ENCODE data around the gene UBAP2L.
"Not testable (repeated sequence)": the region's sequence is repeated elsewhere in the genome, so short reads cannot be mapped to it uniquely, and the experiment has no call there.

Gene UBAP2L

DNA sequence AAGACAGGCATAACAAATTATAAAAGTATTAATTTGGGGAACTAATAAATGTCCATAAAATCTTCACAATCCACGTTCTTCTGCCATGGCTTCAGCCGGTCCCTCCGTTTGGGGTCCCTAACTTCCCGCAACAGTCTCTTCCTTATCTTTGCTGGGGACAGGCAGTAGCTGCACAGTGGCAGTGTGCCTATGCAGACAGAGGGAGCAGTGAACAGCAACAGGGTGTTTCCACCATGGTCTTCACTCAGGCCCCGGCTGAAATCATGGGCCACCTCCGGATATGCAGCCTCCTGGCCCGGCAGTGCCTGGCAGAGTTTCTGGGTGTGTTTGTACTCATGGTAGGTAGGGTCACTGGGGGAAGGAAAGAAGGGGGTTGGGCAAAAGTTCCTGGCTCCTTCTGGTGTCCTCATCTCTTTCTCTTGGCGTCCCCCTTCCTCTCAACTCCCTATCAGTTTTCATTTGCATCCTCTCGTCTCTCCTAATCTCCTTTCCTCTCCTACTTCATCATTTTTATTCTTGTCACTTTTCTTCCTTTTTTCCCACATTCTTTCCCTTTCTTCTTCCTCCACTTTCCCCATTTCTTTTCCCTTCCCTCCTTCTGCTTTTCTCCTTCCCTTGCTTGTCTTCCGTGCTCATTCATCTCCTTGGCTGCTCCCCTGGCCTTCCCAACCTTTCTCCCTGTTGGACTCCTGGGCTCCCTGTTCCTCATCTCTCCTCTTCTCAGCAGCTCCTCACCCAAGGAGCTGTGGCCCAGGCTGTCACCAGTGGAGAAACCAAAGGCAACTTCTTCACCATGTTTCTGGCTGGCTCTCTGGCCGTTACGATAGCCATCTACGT lies 91.7 kb downstream of the UBAP2L start:
- not testable (repeated sequence) for DNase-seq (ENCODE audit: low spot score)

DNA sequence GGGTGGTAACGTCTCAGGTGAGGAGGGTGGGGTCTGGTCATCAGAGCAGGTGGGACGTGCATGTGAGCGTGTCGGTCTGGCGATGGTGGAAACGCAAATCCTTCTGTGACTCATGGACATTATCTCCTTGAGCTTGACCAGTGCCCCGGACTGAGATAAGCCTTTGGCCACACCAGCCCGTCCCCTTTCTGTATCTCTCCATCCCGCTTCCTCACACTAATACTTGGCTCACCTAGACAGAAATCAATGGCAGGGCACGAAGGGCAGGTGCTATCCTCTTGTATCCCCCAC lies 92.3 kb downstream of the UBAP2L start:
- no peak for DNase-seq (ENCODE audit: low spot score)

DNA sequence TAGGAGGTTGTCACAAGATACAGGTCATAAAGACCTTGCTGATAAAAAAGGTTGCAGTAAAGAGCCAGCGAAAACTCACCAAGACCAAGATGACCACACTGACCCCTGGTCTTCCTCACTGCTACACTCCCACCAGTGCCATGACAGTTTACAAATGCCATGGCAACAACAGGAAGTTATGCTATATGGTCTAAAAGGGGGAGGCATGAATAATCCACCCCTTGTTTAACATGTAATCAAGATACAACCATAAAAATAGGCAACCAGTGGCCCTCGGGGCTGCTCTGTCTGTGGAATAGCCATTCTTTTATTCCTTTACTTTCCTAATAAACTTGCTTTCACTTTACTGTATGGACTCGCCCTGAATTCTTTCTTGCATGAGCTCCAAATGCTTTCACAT lies 93.5 kb downstream of the UBAP2L start:
- DNase-seq (ENCODE audit: low spot score), result not testable (repeated sequence)

DNA sequence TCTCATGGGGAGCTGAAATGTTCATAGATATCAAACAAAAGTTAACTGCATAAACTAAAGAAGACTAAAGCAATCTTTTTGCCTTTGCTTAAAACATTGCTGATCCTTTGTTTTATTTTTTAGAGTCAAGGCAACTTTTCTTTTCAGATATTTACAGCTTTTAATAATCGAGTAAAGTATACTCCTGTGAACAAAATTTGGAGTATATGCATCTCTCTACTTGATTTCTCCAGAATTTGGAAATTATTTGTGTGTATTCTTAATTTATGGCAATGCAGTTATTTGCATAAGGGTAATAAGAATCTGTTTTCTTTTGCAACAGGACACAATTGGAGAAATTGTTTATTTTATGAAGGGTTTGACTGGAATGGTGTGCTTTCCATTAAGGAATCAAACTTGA lies 95.9 kb downstream of the UBAP2L start:
- DNase-seq (ENCODE audit: low spot score), result no peak

DNA sequence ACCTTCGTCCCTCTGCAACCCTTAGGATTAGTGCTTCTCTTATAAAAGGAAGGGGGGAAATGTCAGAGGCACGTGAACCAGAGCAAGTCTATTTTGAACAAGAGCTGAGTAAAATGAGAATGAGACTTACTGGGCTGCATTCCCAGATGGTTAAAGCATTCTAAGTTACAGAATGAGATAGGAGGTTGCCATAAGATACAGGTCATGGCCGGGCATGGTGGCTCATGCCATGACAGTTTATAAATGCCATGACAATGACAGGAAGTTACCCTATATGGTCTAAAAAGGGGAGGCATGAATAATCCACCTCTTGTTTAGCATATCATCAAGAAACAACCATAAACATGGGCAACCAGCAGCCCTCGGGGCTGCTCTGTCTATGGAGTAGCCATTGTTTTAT lies 97.6 kb downstream of the UBAP2L start:
- DNase-seq (ENCODE audit: low spot score), result no peak

Measured in globus pallidus (tissue), 1 donor.